GM18867 (cell line): ENCODE measurements around the gene ZFYVE28.
"Not testable (repeated sequence)": the region's sequence is repeated elsewhere in the genome, so short reads cannot be mapped to it uniquely, and the experiment has no call there.

ENCODE experiments used
- ATAC-seq: cut with Tn5 transposase; IDR thresholded peaks from one replicate; pipeline ENCODE4 v1.9.1; 2021; ENCODE audit warnings: mild to moderate bottlenecking, moderate library complexity; ENCODE audit not compliant: unreplicated experiment

ZFYVE28 gene

DNA sequence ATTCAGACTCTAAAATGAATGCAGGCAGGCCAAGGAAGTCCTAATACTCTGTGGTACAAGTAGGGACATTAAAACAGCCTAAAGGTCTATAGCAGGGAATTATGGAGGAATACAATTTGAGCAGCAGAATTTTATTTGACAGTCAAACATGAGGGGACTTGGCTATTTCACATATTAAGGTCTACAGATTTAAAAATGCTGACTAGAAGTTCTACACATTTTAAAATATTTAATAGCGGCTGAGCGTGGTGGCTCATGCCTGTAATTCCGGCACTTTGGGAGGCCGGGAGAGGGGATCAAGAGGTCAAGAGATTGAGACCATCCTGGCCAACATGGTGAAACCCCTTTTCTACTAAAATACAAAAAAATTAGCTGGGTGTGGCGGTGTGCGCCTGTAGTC, 187.4 kb downstream of the ZFYVE28 start:
- ATAC-seq = no peak

DNA sequence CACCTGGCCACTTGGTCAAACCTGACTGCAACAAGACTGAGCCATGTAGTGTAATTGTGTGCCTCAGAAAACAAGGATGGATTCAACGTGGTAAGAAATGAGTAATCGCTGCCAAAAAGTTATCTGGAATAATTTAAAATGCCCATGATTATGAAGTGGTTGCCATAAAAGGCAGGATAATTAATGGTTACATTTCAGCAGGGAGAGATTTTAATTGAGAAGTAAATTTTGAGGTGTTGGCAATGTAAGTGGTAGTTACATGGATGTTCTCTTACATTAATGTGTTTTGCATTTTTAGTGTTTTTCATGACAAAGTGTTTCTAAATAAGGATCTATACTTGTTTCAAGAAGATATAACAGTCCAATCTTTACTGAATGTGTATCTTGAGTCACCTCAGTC, 192.2 kb downstream of the ZFYVE28 start:
- ATAC-seq = no peak

GRCh38 chr4:2222838-2223237, 195.6 kb downstream of the ZFYVE28 start:
- ATAC-seq = no peak

DNA sequence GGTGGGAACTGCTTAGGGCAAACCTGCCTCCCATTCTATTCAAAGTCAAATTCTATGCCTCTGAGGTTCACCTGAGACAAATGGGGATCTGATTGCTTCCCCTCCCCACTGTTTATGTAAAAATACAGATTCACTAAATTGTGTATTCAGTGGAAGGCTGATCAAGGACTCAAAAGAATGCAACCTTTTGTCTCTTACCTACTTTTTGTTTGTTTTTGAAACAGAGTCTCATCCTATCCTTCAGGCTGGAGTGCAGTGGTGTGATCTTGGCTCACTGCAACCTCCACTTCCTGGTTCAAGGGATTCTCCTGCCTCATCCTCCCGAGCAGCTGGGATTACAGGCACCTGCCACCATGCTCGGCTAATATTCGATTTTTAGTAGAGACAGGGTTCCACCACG, 197.1 kb downstream of the ZFYVE28 start:
- not testable (repeated sequence) for ATAC-seq

- ATAC-seq = peak; percentile 56
Measured at GRCh38 chr4:2220016-2220630, 198.3 kb downstream of the ZFYVE28 start.
